GM19452 (cell line): Measurements from ENCODE around the gene RNF157.

Experiments used
- ATAC-seq: cut with Tn5 transposase; IDR thresholded peaks from one replicate; pipeline ENCODE4 v1.9.1; 2021; ENCODE audit not compliant: unreplicated experiment

Gene RNF157

GRCh38 chr17:76102944-76103273, 137.4 kb downstream of the RNF157 start:
- no peak for ATAC-seq

GRCh38 chr17:76097716-76098295, 142.5 kb downstream of the RNF157 start:
- no peak for ATAC-seq

GRCh38 chr17:76095943-76096342, 144.3 kb downstream of the RNF157 start:
- no peak for ATAC-seq

GRCh38 chr17:76094046-76094445, 146.2 kb downstream of the RNF157 start:
- no peak for ATAC-seq

GRCh38 chr17:76092526-76093413, 147.5 kb downstream of the RNF157 start:
- ATAC-seq: no peak
